ENCODE results near the gene TNS2.

The TNS2 gene

DNA sequence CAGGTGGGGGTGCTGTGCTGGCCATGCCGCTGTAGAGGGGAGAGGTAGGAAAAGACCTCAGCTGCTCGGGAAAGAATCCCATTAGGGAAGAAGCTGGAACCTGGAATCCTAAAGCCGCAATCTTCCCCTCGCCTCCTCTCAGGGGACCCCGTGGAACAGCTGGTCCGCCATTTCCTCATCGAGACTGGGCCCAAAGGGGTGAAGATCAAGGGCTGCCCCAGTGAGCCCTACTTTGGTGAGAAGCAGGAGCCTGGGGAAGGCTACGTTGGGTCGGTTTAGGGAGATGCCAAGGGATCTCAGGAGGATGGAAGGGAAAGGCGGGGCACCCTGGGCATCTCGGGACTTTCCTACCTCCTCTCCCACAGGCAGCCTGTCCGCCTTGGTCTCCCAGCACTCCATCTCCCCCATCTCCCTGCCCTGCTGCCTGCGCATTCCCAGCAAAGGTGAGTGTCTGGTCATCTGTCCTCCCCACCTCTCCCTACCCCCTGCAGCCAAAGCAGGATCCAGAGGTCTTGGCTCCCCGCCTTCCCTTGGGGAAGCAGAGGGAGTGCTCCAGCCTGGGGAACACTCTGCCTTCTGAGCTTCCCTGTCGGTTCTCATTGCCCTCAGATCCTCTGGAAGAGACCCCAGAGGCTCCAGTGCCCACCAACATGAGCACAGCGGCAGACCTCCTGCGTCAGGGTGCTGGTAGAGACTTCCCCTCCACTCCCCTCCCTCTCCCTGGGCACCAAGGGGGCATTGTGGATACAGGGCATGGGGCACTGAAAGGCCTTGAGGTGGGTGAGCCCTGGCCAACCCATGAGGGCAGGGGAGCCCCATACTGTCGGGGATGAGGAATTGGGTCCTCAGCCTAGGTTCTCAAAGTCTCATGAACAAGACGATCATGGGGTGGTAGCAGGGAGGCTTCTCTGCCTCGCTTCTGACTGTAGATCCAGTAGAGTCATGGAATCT, 12.4 kb downstream of the TNS2 start:
- Histone ChIP-seq H2AFZ (ENCODE audit: low read depth, low read length, severe bottlenecking) (no peak overlapping the region), H3K9me3 (ENCODE audit: insufficient read depth, low read length) (no peaks in the 10 kb centered on the region), H3K4me3 (ENCODE audit: insufficient read depth, low read length, poor library complexity, severe bottlenecking) (no peak overlapping the region), H3K9me2 (replicated peaks; ENCODE audit: insufficient read depth, low read length) (no peaks in the 10 kb centered on the region), H3F3A (ENCODE audit: insufficient read depth) (no peaks in the 10 kb centered on the region), H3K27ac (ENCODE audit: low read depth, low read length) (no peak overlapping the region), H4K20me1 (ENCODE audit: low read depth, low read length) (no peaks in the 10 kb centered on the region), H3K79me2 (ENCODE audit: insufficient read depth, low read length) (no peaks in the 10 kb centered on the region), H3K4me2 (ENCODE audit: low read depth, low read length, poor library complexity, severe bottlenecking) (no peak overlapping the region), H3K9ac (ENCODE audit: low read length) (no peak overlapping the region), H3K27me3 (ENCODE audit: low read length) (no peaks in the 10 kb centered on the region), H3K36me3 (ENCODE audit: low read length) (no peaks in the 10 kb centered on the region)
- TF ChIP-seq, protein P1, sequence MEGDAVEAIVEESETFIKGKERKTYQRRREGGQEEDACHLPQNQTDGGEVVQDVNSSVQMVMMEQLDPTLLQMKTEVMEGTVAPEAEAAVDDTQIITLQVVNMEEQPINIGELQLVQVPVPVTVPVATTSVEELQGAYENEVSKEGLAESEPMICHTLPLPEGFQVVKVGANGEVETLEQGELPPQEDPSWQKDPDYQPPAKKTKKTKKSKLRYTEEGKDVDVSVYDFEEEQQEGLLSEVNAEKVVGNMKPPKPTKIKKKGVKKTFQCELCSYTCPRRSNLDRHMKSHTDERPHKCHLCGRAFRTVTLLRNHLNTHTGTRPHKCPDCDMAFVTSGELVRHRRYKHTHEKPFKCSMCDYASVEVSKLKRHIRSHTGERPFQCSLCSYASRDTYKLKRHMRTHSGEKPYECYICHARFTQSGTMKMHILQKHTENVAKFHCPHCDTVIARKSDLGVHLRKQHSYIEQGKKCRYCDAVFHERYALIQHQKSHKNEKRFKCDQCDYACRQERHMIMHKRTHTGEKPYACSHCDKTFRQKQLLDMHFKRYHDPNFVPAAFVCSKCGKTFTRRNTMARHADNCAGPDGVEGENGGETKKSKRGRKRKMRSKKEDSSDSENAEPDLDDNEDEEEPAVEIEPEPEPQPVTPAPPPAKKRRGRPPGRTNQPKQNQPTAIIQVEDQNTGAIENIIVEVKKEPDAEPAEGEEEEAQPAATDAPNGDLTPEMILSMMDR (IDR thresholded peaks at IDR 0.05; ENCODE audit: insufficient read depth, low read length, poor library complexity, severe bottlenecking): no peak
- no peak for TF ChIP-seq EZH2phosphoT487 (conservative IDR thresholded peaks at IDR 0.05; ENCODE audit: low read length)

DNA sequence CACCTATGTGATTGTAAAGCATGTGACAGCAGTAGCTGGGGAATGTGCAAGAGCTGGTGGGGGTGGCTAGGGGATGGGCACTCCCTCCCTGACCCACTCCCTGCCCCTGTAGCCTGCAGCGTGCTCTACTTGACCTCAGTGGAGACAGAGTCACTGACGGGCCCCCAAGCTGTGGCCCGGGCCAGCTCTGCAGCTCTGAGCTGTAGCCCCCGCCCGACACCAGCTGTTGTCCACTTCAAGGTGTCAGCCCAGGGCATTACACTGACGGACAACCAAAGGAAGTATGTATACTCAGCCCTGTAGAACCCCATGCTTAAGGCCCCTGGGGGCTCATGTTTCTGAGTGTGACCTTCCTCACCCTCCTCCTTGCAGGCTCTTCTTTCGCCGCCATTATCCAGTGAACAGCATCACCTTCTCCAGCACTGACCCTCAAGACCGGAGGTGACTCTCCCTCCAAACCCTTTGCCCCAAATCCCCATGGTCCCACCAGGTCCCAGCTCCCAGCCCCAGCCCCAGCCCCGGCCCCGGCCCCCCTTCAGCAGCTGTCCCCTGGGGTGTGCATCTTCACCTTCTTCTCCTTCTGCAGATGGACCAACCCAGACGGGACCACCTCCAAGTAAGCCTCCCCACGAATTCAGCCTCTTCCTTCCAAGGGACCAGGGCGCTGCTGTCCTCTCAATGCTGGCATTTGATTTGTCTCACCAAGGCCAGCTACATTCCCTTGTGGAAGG, 13.3 kb downstream of the TNS2 start:
- H3K79me2 ChIP-seq (ENCODE audit: insufficient read depth, low read length): no peaks in the 10 kb centered on the region
- H3K27me3 ChIP-seq (ENCODE audit: low read length): no peaks in the 10 kb centered on the region
- H3K9me3 ChIP-seq (ENCODE audit: insufficient read depth, low read length): no peaks in the 10 kb centered on the region
- H4K20me1 ChIP-seq (ENCODE audit: low read depth, low read length): no peaks in the 10 kb centered on the region
- no peak overlapping the region for H3K9ac ChIP-seq (ENCODE audit: low read length)
- H3F3A ChIP-seq (ENCODE audit: insufficient read depth): no peaks in the 10 kb centered on the region
- H3K9me2 ChIP-seq (replicated peaks; ENCODE audit: insufficient read depth, low read length): no peaks in the 10 kb centered on the region
- TF ChIP-seq, protein P1 (IDR thresholded peaks at IDR 0.05; ENCODE audit: insufficient read depth, low read length, poor library complexity, severe bottlenecking): no peak
- TF ChIP-seq EZH2phosphoT487 (conservative IDR thresholded peaks at IDR 0.05; ENCODE audit: low read length): no peak
- H3K36me3 ChIP-seq (ENCODE audit: low read length): no peaks in the 10 kb centered on the region
- H2AFZ ChIP-seq (ENCODE audit: low read depth, low read length, severe bottlenecking): no peak overlapping the region
- no peak overlapping the region for H3K4me2 ChIP-seq (ENCODE audit: low read depth, low read length, poor library complexity, severe bottlenecking)
- H3K27ac ChIP-seq (ENCODE audit: low read depth, low read length): no peak overlapping the region
- H3K4me3 ChIP-seq (ENCODE audit: insufficient read depth, low read length, poor library complexity, severe bottlenecking): no peak overlapping the region

DNA sequence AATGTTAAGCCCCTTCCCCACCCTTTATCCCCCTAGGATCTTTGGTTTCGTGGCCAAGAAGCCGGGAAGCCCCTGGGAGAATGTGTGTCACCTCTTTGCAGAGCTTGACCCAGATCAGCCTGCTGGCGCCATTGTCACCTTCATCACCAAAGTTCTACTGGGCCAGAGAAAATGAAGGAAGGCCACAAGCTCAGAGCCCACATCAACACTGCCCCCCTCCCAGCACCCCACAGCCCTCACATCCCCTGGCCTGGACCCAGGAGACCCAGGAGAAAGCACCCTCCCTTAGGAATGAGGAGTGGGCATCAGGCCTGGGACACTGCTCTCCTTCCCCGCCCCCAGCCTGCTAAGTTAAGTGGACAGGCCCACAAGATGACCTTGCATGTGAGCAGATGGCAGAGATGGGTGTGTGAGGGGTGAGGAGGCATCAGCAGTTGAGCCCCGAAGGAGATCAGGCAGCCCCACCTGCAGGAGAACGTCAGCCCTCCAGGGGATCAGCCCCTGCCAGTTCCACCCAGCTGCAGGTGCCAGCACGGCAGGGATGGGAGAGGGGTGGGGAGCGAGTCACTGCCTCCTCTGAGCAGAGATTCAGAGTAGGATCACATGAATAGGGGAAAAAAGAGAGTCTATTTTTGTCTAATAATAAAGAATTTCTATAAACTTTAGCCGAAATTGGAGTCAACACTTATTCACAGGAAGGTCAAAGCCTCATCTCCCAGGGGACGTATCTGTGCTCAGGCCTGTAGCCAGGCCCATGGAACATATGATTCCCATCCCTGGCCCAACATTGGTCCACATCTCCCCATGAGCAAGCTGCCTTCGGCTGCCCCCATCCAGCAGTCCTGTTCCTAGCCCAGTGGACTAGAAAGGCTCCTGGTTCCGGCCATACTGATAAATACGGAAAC, 14.1 kb downstream of the TNS2 start:
- H3F3A ChIP-seq (ENCODE audit: insufficient read depth): no peaks in the 10 kb centered on the region
- H3K4me2 ChIP-seq (ENCODE audit: low read depth, low read length, poor library complexity, severe bottlenecking): no peak overlapping the region
- H3K27ac ChIP-seq (ENCODE audit: low read depth, low read length): no peak overlapping the region
- H3K36me3 ChIP-seq (ENCODE audit: low read length): no peaks in the 10 kb centered on the region
- H3K9ac ChIP-seq (ENCODE audit: low read length): no peak overlapping the region
- no peak overlapping the region for H2AFZ ChIP-seq (ENCODE audit: low read depth, low read length, severe bottlenecking)
- no peaks in the 10 kb centered on the region for H4K20me1 ChIP-seq (ENCODE audit: low read depth, low read length)
- no peaks in the 10 kb centered on the region for H3K27me3 ChIP-seq (ENCODE audit: low read length)
- H3K9me2 ChIP-seq (replicated peaks; ENCODE audit: insufficient read depth, low read length): no peaks in the 10 kb centered on the region
- TF ChIP-seq, protein P1 (IDR thresholded peaks at IDR 0.05; ENCODE audit: insufficient read depth, low read length, poor library complexity, severe bottlenecking): no peak
- TF ChIP-seq EZH2phosphoT487 (conservative IDR thresholded peaks at IDR 0.05; ENCODE audit: low read length): no peak
- no peaks in the 10 kb centered on the region for H3K9me3 ChIP-seq (ENCODE audit: insufficient read depth, low read length)
- H3K79me2 ChIP-seq (ENCODE audit: insufficient read depth, low read length): no peaks in the 10 kb centered on the region
- no peak overlapping the region for H3K4me3 ChIP-seq (ENCODE audit: insufficient read depth, low read length, poor library complexity, severe bottlenecking)

All from SU-DHL-6 (cell line).